ENCODE data around the gene SUB1. TPM values are rescaled to one million over a fixed set of nuclear protein-coding genes. Genes with fewer than 3 reads are reported as not detected.
"Not testable (repeated sequence)": the region's sequence is repeated elsewhere in the genome, so short reads cannot be mapped to it uniquely, and the experiment has no call there.

The SUB1 gene
- 269 and 302 TPM in 2 replicates for total RNA-seq (2022)
- Bru-seq, nascent RNA: percentile 83 among the genes with signal in this experiment
- BruChase-seq, experiment 1, labeled RNA remaining after a 6-hour chase: percentile 79 among the genes with signal in this experiment
- percentile 75 among the genes with signal in this experiment for BruChase-seq, experiment 2, labeled RNA remaining after a 2-hour chase
- long read RNA-seq, full-length matches to known transcripts: 486 of 517 reads
- long read RNA-seq, partial matches to known transcripts: 6 of 517 reads
- long read RNA-seq, other reads (novel, unspliced or antisense): 25 of 517 reads

DNA sequence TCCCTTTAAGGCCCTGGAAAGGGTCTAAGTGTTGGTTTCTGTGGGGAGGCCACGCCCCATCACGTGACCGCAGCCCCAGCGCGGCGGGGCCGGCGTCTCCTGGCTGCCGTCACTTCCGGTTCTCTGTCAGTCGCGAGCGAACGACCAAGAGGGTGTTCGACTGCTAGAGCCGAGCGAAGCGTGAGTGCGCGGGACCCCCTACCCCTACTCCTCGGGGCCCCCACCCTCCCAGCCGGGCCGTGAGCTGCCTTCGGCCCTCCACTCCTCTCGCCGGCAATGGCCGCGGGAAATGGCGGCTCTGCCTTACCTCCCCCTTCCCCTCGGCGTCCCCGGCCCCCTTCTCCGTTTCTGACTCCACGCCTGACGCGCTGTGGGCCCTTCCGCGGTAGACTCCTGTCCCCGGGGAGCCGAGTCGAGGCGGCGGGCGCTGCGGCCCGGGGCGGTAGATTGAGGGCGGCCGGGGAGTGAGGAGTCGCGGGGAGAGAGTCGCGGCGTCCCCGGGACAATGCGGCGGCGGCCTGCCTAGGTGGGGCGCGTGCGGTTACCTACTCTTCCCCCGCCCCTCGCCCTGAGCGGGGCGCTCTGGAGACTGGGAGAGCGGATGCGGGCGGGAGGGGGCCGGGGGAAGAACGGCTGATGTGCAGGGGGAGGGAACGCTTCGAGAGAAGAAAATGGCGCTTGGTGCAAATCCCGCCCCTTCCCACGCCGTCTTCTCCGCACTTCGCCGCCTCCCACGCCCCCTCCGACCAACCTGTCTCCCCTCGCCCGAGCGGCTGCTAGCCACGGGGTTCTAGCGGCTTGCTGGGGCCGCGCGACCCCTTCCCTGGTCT, at the start of gene SUB1:
Gene SUB1 (plus strand): TSS at position 112 of the 830 bp plus-strand sequence. CDS start 2,956 bp downstream, outside the sequence.
- BruUV-seq (replicated peaks): no TSS peak
- intact Hi-C loops (cut with micrococcal nuclease): loop anchor here (1.0 to 5.0 kb wide), 3 partner anchors 96 to 353 kb away; no protein-coding TSS in a partner anchor
- POLR2A ChIA-PET: interaction anchor here (0.6 to 1.6 kb wide), 13 partner anchors 60 to 854 kb away, joined by 3 to 12 read pairs (median 3); no protein-coding TSS in a partner anchor

DNA sequence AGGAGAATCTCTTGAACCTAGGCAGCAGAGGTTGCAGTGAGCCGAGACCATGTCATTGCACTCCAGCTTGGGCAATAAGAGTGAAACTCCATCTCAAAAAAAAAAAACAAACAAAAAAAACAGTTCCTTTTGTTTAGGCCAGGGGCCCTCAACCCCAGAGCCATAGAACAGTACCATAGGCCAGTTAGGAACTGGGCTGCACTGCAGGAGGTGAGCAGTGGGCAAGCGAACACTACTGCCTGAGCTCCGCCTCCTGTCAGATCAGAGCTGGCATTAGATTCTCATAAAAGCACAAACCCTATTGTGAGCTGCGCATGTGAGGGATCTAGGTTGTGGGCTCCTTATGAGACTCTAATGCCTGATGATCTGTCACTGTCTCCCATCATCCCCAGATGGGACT, 49.1 kb upstream of the SUB1 start:
- Mint-ChIP-seq H3K4me1 (ENCODE audit: insufficient read depth, unreplicated experiment) (peaks cover 13% of the 10 kb centered on the region), H3K27me3 (ENCODE audit: insufficient read depth, unreplicated experiment) (no peaks in the 10 kb centered on the region), H3K4me3 (ENCODE audit: unreplicated experiment) (no peak overlapping the region), H3K36me3 (ENCODE audit: insufficient read depth, unreplicated experiment) (no peaks in the 10 kb centered on the region), H3K9me3 (ENCODE audit: unreplicated experiment) (no peaks in the 10 kb centered on the region), H3K27ac (ENCODE audit: low read depth, unreplicated experiment) (no peak overlapping the region)
- no TSS peak for BruUV-seq (replicated peaks)
- DNase-seq (ENCODE audit: unreplicated experiment): no peak
- intact Hi-C loops (cut with micrococcal nuclease): no loop called here
- POLR2A ChIA-PET: no interaction called here
- TF ChIP-seq, protein P1, sequence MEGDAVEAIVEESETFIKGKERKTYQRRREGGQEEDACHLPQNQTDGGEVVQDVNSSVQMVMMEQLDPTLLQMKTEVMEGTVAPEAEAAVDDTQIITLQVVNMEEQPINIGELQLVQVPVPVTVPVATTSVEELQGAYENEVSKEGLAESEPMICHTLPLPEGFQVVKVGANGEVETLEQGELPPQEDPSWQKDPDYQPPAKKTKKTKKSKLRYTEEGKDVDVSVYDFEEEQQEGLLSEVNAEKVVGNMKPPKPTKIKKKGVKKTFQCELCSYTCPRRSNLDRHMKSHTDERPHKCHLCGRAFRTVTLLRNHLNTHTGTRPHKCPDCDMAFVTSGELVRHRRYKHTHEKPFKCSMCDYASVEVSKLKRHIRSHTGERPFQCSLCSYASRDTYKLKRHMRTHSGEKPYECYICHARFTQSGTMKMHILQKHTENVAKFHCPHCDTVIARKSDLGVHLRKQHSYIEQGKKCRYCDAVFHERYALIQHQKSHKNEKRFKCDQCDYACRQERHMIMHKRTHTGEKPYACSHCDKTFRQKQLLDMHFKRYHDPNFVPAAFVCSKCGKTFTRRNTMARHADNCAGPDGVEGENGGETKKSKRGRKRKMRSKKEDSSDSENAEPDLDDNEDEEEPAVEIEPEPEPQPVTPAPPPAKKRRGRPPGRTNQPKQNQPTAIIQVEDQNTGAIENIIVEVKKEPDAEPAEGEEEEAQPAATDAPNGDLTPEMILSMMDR (IDR thresholded peaks at IDR 0.05; ENCODE audit: unreplicated experiment): no peak
- CTCF ChIA-PET: interaction anchor here (0.6 kb wide), 1 partner anchor 37 kb away, joined by 4 read pairs; no protein-coding TSS in a partner anchor

More for the DNA sequence above, at the start of gene SUB1:
- CTCF ChIA-PET: interaction anchor here (0.8 to 4.1 kb wide), 5 partner anchors 87 to 331 kb away, joined by 3 to 44 read pairs (median 6); no protein-coding TSS in a partner anchor
- Mint-ChIP-seq H3K4me1 (ENCODE audit: insufficient read depth, unreplicated experiment) (peaks cover 21% of the 10 kb centered on the region), H3K4me3 (ENCODE audit: unreplicated experiment) (peak within 1 kb of the TSS; percentile 95), H3K27me3 (ENCODE audit: insufficient read depth, unreplicated experiment) (no peaks in the 10 kb centered on the region), H3K9me3 (ENCODE audit: unreplicated experiment) (no peaks in the 10 kb centered on the region), H3K36me3 (ENCODE audit: insufficient read depth, unreplicated experiment) (peaks cover 31% of the 10 kb centered on the region), H3K27ac (ENCODE audit: low read depth, unreplicated experiment) (peak within 1 kb of the TSS; percentile 94)
- DNase-seq (ENCODE audit: unreplicated experiment): peak; percentile 92
- TF ChIP-seq, protein P1 (IDR thresholded peaks at IDR 0.05; ENCODE audit: unreplicated experiment): no peak

DNA sequence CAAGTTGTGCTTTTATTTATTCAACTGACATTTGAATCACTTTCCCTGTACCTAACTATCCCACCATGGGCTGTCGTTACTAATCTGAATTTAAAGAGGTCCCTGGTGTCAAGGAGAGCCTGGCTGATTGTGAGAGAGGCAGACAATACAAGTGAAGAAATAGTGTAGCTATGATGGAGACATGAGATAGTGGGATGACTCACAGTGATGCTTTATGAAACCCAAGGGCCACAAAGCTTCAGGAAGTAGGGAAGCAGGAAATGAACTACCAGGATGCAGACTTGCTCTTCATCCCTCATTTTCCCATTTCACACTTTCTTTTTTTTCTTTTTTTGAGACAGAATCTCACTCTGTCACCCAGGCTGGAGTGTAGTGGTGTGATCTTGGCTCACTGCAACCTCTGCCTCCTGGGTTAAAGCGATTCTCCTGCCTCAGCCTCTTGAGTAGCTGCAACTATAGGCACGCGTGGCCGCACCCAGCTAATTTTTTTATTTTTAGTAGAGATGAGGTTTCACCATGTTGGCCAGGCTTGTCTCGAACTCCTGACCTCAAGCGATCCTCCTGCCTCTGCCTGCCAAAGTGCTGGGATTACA, 47.8 kb upstream of the SUB1 start:
- H3K4me3 Mint-ChIP-seq (ENCODE audit: unreplicated experiment); H3K4me1 Mint-ChIP-seq (ENCODE audit: insufficient read depth, unreplicated experiment); BruUV-seq (replicated peaks); intact Hi-C loops (cut with micrococcal nuclease); H3K27me3 Mint-ChIP-seq (ENCODE audit: insufficient read depth, unreplicated experiment); H3K27ac Mint-ChIP-seq (ENCODE audit: low read depth, unreplicated experiment); H3K9me3 Mint-ChIP-seq (ENCODE audit: unreplicated experiment); H3K36me3 Mint-ChIP-seq (ENCODE audit: insufficient read depth, unreplicated experiment): not testable (repeated sequence)
- DNase-seq (ENCODE audit: unreplicated experiment): peak; percentile 82
- POLR2A ChIA-PET: interaction anchor here (0.5 to 0.8 kb wide), 3 partner anchors 8 to 372 kb away, joined by 3 read pairs; no protein-coding TSS in a partner anchor
- CTCF ChIA-PET: interaction anchor here (0.6 to 1.2 kb wide), 2 partner anchors 49 to 89 kb away, joined by 3 to 6 read pairs; no protein-coding TSS in a partner anchor

DNA sequence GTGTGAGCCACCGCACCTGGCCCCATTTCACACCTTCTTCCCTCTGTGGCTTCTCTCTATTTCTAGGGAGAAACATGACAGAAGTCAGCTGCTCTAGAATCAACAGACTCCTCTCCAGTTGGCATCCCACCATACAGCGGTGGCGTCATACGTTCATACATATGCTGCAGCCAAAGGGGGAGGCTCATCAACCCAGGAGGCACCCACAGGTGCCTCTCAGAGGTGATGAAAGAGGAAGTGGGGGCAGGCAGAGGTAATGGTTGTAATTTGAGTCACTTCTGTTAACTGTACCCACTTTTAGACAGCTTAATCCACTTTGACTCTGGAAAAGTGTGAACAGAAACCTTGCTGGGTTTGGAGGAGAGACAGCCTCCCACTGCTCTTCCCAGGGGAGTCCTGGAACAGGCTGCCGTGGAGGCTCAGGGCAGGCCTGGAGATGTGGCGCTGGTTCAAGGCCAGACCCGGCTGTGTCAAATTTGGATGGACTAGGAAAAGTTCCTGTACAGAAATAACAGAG, 47.3 kb upstream of the SUB1 start:
- intact Hi-C loops (cut with micrococcal nuclease): no loop called here
- ChIA-PET CTCF (interaction anchor here (1.2 kb wide), 1 partner anchor 50 kb away, joined by 6 read pairs; no protein-coding TSS in a partner anchor), POLR2A (interaction anchor here (0.8 kb wide), 2 partner anchors 8 to 45 kb away, joined by 3 read pairs; no protein-coding TSS in a partner anchor)
- BruUV-seq (replicated peaks): no TSS peak
- Mint-ChIP-seq H3K4me3 (ENCODE audit: unreplicated experiment) (no peak overlapping the region), H3K36me3 (ENCODE audit: insufficient read depth, unreplicated experiment) (no peaks in the 10 kb centered on the region), H3K4me1 (ENCODE audit: insufficient read depth, unreplicated experiment) (peaks cover 4% of the 10 kb centered on the region), H3K27me3 (ENCODE audit: insufficient read depth, unreplicated experiment) (no peaks in the 10 kb centered on the region), H3K27ac (ENCODE audit: low read depth, unreplicated experiment) (no peak overlapping the region), H3K9me3 (ENCODE audit: unreplicated experiment) (no peaks in the 10 kb centered on the region)
- TF ChIP-seq, protein P1 (IDR thresholded peaks at IDR 0.05; ENCODE audit: unreplicated experiment): no peak
- peak; percentile 54 for DNase-seq (ENCODE audit: unreplicated experiment)
